Measurements from ENCODE around the gene VPS13D. TPM values are rescaled to one million over a fixed set of nuclear protein-coding genes. Genes with fewer than 3 reads are reported as not detected.

Gene VPS13D, protein sequence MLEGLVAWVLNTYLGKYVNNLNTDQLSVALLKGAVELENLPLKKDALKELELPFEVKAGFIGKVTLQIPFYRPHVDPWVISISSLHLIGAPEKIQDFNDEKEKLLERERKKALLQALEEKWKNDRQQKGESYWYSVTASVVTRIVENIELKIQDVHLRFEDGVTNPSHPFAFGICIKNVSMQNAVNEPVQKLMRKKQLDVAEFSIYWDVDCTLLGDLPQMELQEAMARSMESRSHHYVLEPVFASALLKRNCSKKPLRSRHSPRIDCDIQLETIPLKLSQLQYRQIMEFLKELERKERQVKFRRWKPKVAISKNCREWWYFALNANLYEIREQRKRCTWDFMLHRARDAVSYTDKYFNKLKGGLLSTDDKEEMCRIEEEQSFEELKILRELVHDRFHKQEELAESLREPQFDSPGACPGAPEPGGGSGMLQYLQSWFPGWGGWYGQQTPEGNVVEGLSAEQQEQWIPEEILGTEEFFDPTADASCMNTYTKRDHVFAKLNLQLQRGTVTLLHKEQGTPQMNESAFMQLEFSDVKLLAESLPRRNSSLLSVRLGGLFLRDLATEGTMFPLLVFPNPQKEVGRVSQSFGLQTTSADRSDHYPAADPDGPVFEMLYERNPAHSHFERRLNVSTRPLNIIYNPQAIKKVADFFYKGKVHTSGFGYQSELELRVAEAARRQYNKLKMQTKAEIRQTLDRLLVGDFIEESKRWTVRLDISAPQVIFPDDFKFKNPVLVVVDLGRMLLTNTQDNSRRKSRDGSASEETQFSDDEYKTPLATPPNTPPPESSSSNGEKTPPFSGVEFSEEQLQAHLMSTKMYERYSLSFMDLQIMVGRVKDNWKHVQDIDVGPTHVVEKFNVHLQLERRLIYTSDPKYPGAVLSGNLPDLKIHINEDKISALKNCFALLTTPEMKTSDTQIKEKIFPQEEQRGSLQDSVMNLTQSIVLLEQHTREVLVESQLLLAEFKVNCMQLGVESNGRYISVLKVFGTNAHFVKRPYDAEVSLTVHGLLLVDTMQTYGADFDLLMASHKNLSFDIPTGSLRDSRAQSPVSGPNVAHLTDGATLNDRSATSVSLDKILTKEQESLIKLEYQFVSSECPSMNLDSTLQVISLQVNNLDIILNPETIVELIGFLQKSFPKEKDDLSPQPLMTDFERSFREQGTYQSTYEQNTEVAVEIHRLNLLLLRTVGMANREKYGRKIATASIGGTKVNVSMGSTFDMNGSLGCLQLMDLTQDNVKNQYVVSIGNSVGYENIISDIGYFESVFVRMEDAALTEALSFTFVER (N-terminal part only)
- total RNA-seq (2014; rRNA removed; shearing (Covaris generic)) = 5.8 and 6.8 TPM in 2 replicates

DNA sequence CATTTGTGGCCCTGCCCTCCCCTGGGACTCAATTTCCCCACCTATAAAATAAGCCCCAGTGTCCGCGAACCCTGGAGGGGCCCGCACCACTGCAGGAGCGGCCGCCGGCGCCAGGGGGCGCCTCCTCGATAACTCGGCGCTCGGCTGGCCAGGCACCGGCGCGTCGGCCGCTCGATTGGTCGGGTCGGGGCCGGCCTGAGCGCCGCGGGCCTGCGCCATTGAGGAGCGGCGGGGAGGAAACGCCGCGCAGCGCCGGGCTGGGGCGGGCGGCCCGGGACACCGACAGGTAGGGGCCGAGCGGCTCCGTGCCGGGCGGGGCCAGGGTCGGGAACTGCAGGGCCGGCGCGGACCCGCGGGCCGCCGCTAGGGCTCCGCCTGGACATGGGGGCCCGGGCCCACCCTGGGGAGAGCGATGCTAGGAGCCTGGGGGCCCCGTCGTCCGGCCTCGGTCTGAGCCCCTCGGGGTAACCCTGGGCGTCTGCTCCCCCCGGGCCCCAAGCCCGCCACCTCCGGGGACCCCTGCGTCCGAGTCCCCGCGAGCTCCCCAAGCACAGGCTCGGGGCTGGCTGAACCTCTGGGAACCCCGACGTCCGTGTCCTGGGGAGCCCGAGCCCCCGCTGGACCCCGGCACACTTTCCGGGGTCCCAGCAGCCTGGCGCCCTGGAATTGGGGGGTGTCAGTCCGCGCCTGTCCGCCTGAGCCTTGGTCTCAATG lies at the start of gene VPS13D:
Gene VPS13D (plus strand): TSS at position 196 of the 714 bp plus-strand sequence. CDS start 4,237 bp downstream, outside the sequence.
- DNase-seq (ENCODE audit: low spot score) = peak; percentile 11

GRCh38 chr1:12180315-12180714 lies 49.5 kb upstream of the VPS13D start:
- no peak for DNase-seq (ENCODE audit: low spot score)

DNA sequence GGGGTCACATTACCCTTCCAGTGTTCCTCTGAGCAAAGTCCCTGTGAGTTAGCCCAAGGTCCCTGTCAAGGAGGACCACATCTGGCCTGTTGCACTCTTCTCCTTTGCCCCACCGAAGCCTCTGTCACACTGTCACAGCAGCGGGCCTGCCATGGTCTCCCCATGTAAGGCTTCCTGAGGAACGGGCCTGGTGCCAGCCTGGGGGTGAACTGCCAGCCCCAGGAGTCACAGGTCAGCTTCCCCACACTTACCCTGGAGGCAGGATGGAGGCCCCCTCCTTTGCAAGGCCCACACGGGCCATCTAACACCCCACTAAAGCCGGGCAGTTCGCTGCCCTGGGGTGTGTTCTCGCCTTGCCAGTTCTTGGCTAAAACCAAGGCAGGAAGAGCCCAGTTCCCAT lies 48.9 kb upstream of the VPS13D start:
- no peak for DNase-seq (ENCODE audit: low spot score)

DNA sequence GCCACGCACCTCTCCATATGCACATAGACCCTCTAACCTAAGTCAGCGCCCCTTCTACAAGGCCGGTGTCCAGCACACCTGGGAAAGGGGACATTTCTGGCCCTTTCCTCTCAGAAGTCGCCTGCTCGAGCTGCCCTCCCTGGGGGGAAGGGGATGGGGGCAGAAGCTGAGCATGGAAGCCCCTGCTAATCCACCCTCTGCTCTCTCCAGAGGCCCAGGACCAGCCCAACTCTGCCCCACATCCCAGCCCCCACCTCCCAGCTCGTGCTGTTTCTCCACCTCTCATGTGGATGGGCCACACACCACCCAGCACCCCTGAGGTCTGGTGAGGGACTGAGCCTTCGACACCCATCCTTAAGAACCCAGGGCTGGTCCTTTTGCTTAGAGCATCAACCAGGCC lies 48.3 kb upstream of the VPS13D start:
- DNase-seq (ENCODE audit: low spot score) = no peak

- DNase-seq (ENCODE audit: low spot score) = no peak
Observed at GRCh38 chr1:12182410-12182984, 47.3 kb upstream of the VPS13D start.

- no peak for DNase-seq (ENCODE audit: low spot score)
Observed at GRCh38 chr1:12183095-12183794, 46.6 kb upstream of the VPS13D start.

DNA sequence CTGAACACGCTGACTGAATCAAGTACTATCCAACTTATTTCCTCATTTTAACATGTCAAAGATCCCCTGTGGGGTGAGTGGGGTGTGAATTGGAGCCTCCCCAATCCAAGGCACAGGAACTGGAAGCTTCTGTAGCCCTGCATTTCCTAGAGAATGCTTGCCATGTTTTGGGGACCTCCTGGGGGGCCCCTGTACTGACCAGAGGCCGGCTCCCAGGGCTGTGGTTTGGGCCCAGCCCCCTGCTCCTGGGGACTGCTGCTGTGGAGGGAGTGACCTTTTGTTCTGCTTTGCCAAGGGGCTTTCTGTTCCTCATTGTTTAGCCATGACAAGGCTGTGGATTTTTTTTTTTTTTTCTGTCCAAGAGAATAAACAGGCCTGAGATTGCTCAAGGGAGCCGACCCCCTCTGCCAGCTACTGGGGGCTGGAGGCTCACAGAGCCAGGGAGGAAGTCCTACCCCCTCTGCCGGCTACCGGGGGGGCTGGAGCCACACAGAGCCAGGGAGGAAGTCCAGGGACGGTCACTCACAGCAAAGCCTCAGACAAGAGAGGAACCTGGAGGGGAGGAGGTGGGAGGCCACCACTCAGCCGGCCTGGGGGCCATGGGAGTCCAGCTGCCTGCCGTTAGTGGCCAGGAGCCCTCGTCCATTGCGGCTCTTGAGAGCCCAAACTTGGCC lies 45.7 kb upstream of the VPS13D start:
- no peak for DNase-seq (ENCODE audit: low spot score)

- DNase-seq (ENCODE audit: low spot score) = no peak
Observed at GRCh38 chr1:12185036-12185917, 44.6 kb upstream of the VPS13D start.

DNA sequence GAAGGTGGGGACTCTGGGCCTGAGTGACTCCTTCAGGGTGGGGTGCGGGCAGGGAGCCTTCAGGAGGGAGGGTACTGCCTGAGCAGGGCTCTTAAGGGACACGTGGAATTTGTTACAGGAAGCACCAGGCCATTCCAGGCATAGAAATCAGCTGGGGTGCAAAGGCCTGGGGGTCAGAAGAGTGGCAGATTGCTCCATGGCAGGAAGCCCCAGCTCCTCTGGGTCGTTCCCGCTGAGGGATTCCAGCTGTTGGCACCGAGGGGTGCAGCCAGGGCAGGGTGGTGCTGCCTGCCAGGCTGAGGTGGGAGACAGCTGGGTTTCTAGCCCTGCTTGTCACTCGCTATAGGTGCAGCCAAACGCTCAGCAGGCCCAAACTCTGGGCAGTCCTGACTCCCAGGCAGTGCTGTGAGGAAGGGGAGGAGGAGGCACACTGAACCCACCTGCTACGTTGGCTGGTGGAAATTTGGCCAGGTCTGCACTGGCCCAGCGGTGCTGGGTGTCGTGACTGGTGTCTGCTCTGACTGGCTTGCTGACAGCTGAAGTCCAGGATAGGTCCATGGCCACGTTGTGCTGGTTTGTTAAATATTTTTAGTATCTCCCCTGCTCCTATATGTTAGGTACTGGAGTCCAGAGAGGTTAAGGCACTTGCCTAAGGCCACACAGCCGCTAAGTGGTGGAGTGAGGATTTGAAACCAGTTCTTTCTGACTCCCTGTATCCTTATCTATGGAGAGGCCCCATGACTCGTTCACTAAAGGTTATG lies 43.7 kb upstream of the VPS13D start:
- no peak for DNase-seq (ENCODE audit: low spot score)

DNA sequence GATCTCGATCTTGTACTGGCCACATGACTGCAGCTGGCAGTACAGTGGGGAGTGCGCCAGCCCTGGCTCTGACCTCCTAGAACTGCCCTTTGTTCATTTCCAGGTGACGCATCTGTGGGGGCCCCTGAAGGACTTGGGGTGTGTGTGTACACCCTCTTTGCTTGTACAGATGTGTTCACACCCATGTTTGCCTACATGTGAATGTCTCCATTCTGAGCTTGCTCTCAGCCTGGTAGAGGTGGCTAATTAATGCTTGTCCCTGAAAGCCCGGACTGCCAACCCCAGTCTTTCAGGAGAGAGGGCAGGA lies 43.2 kb upstream of the VPS13D start:
- no peak for DNase-seq (ENCODE audit: low spot score)

DNA sequence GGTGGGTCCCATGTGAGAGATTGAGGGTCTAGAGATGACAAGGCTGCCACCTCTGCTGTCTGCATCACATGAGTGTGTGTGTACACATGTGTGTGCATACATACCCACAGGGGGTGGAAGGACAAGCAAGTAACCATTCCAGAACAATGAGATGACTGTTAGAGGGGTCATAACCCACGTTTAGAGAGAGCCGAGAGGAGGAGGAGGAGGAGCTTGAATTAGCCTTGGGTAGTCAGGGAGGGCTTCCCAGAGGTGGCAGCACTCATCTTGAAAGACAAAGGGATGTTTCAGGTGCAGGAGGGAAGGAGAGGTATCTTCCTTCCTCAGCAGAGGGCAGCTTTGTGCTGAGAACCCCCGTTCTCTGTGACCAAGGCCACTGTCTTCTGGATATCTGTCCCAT lies 41.7 kb upstream of the VPS13D start:
- no peak for DNase-seq (ENCODE audit: low spot score)

GRCh38 chr1:12188657-12189327 lies 41.0 kb upstream of the VPS13D start:
- no peak for DNase-seq (ENCODE audit: low spot score)

- no peak for DNase-seq (ENCODE audit: low spot score)
Observed at GRCh38 chr1:12189328-12189682, 40.5 kb upstream of the VPS13D start.

GRCh38 chr1:12191242-12192032 lies 38.4 kb upstream of the VPS13D start:
- no peak for DNase-seq (ENCODE audit: low spot score)

DNA sequence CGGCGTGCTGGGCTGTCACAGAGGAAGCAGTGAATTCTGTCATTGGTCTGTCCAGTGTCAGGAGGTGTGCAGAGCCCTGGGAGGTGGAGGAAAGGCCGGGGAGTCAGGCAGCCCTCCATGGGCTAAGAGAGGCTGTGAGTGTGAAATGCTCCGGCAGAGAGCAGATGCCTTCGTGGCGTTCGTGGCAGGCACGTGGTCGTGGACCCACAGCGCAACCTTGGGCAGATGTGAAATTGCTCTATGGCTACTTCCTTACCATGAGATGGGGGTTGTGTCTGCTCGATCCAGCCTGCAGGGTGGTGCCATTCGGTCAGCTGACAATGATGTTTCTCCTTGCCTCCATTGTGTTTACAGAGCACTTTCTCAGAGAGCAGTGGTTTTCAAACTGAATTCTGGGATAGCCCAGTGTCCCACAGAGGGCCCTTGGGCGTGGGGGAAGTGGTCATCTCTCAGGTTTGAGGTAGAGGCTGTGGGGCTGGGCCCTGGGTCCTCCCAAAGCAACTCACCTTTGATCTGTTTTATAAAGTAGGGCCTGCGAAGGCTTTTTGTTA lies 35.1 kb upstream of the VPS13D start:
- DNase-seq (ENCODE audit: low spot score) = no peak

DNA sequence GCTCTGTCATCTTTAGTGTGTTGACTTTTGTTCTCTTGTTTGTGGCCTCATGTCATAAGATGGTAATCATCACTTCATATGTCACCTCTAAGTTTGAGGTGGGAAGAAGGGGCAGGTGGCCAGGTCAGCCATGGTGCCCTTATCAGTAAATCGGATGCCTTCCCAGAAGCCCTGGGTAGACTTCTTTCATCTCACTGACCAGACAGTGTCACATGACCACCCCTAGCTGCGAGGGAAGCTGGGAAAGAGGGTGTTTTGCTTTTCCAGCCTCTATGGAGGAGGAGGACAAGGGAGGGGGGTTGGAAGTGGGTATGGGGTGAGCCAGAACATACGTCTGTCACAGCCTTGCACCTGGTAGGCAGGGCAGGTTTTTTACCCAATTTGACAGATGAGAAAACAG lies 34.4 kb upstream of the VPS13D start:
- DNase-seq (ENCODE audit: low spot score) = no peak

Measured in A172 (cell line).